ENCODE measurements around the gene HS1BP3.

GRCh38 chr2:20627712-20628380 is 23.1 kb downstream of the HS1BP3 start:
- TF ChIP-seq EP300 (IDR thresholded peaks at IDR 0.05; ENCODE audit: borderline replicate concordance) (no peak), CREB1 (IDR thresholded peaks at IDR 0.05; ENCODE audit: low read depth) (no peak), FOXM1 (IDR thresholded peaks at IDR 0.05; ENCODE audit: borderline replicate concordance, low read depth) (no peak)
